HTERT RPE-1 (cell line): ENCODE measurements around the gene MCU.
"Not testable (repeated sequence)": the region's sequence is repeated elsewhere in the genome, so short reads cannot be mapped to it uniquely, and the experiment has no call there.

Source experiments
- in situ Hi-C: fragments of 300-500 bp; cut with MboI; formaldehyde crosslinking; loops from 4 replicates; pipeline ENCODE4 v1.14.3; 2020; ENCODE audit warnings: low sequenced_read_pairs

MCU gene

GRCh38 chr10:72758930-72759329 lies 67.0 kb downstream of the MCU start:
- in situ Hi-C loops = not testable (repeated sequence)

DNA sequence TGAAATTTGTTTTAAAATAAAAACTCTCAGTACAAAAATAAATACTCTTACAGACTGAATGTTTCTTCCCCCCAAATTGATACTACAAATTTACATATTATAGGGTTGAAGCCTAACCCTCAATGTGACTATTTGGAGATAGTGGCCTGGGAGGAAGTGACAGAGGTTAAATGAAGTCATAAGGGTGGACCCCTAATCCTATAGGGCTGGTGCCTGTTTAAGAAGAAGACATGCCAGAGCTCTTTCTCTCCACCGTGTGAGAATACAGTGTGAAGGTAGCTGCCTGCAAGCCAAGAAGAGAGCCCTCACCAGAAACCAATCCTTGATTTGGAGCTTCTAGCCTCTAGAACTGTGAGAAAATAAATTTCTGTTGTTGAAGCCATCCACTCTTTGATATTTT lies 67.6 kb downstream of the MCU start:
- in situ Hi-C loops = no loop called here

DNA sequence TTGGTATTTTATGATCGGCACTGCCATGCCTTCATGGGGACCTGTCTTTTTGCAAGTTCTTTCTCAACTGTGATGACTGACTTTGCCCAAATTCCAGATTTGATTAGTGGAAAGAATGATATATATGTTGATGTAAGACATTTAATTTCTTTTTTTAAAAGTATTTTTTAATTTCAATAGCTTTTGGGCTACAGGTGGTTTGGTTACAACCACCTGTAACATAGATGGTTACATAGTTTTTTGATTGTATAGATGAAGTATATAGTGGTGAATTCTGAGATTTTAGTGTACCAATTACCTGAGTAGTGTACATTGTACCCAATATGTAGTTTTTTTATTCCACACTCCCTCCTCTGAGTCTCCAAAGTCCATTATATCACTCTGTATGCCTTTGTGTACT lies 69.6 kb downstream of the MCU start:
- in situ Hi-C loops = no loop called here

DNA sequence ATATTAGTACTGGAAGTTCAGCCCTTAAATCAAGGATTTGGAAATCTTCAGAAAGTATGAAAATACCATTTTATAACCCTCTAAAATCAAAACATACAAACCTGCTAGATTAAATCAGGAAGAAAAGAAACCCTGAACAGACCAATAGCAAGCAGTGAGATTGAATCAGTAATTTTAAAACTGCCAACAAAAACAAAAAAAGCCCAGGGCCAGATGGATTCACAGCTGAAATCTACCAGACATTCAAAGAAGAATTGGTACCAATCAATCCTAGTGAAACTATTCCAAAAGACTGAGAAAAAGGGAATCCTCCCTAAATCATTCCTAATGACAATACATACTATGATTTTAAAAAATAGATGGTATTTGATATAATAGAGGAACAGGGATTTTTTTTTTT lies 70.1 kb downstream of the MCU start:
- in situ Hi-C loops = no loop called here

- in situ Hi-C loops = no loop called here
Observed at GRCh38 chr10:72763201-72763600, 71.3 kb downstream of the MCU start.

DNA sequence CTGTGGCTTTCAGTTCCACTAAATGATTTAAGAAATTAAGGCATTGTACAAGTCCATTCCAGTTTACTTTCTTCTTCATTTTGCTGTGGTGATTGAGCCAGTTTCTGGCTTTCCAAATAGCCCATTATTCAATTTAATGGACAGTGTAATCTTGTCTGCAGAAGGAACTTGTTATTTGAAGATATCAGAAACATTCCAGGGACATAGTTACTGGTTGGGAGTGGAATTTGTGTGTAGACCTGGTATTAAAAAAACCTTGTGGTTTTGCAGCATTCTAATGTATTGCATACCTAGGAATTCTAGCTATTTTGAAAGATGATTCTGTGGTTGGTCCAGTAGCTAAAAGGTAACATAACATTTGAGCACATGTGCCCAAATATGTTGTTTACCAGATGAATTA lies 72.2 kb downstream of the MCU start:
- in situ Hi-C loops = no loop called here

DNA sequence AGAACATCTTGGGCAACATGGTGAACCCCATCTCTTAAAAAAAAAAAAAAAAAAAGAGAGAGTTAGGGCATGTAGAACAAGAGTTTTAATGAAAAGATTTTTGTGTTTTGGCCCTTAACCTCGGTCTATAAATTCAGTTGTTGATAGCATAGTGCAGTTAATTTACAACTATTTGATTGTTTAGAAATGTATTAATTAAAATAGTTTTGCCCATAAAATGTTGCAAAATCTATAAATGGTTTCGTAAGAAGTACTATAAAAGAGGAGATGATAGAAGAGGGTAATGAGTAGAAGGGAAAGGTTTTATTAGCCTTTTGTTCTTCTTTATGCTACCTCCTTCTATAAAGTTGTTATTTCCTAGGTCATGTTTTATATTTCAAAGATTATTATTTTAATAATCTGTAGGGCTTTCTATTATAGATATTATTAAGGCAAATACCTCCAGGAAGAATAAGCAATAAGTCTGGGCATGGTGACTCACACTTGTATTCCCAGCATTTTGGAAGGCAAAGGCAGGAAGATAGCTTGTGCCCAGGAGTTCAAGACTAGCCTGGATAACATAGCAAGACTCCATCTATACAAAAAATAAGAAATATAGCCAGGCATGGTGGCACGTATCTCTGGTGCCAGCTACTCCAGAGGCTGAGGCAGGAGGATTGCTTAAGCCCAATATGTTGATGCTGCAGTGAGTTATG lies 73.3 kb downstream of the MCU start:
- in situ Hi-C loops = no loop called here

DNA sequence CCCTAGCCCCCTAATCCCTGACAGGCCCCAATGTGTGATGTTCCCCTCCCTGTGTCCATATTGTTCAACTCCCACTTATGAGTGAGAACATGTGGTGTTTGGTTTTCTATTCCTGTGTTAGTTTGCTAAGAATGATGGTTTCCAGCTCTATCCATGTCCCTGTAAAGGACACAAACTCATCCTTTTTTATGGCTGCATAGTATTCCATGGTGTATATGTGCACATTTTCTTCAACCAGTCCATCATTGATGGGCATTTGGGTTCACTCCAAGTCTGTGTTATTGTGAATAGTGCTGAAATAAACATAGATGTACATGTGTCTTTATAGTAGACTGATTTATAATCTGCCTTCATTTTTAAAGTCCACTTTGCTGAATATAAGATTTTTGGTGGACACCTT lies 79.3 kb downstream of the MCU start:
- in situ Hi-C loops = not testable (repeated sequence)

- in situ Hi-C loops = no loop called here
Observed at GRCh38 chr10:72772031-72772430, 80.1 kb downstream of the MCU start.

GRCh38 chr10:72779874-72780273 lies 87.9 kb downstream of the MCU start:
- in situ Hi-C loops = no loop called here

DNA sequence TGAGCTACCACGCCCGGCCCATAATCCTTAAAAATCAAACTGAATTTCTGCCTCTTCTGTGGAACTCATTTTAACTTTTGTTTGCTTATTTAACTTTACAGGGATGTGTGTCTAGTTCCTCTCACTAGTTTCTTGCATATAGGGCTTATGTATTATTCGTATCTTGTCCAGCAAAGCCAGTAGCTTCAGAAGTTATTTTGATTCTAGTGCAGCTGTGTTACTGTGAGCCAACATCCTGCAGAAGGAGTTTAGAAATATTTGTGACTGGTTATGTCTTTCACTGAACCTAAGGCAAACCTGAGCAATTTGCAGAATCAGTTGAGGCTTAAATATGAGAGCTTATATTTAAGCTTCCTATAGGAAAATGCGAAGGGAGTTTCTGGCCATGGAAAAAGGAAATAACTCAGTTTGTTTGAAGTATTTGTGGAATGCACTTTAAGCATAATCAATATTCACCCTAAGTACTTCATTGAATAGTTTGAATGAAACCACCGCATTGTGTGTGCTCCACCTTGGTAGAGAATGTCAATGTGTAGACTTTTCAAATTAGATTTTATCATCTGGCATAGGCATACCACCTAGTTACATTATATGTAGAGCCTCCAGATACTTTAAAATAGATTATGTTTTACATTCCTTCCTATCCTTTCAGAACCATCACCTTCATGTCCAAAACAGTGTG lies 90.8 kb downstream of the MCU start:
- in situ Hi-C loops = no loop called here

- in situ Hi-C loops = no loop called here
Observed at GRCh38 chr10:72783410-72783833, 91.5 kb downstream of the MCU start.

DNA sequence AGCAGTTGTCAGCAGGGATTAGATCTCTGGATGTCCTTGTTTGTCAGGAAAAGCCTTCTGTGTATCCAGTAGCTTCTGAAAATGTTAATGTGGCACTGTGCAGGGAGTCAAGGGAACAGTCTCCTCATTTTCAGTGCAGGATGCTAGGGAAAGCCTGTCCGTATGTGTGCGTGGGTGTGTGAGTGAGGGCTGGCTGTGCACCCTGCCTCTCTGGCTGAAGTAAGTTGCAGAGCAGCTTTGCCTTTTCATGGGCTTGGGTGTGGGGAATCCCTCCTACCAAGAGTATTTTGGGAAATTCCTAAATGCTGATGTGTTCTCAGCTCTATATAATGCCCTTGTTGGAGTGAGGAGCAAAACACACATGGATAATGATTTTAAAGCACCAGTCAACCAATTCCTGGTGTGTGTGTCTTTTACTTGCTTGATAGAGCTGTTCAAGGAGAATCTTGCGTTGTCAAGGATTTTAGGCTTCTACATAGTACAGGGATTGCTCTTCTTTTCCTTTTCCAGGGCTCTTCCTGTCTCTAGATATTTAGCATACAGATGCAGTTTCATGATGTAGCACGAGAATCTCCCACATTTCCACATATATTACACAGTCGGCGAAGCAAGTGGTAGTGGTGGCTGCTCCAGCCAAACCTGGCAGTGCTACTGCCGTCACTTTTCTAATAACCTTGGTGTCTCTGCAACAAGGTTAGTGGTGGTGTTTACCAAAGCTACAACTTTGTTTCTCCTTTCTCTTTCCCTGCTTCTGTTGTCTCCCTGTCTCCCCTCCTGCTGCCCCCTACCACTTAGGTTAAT lies 92.8 kb downstream of the MCU start:
- in situ Hi-C loops = no loop called here

GRCh38 chr10:72785409-72785808 lies 93.5 kb downstream of the MCU start:
- in situ Hi-C loops = no loop called here

GRCh38 chr10:72790216-72790990 lies 98.5 kb downstream of the MCU start:
- in situ Hi-C loops = no loop called here

DNA sequence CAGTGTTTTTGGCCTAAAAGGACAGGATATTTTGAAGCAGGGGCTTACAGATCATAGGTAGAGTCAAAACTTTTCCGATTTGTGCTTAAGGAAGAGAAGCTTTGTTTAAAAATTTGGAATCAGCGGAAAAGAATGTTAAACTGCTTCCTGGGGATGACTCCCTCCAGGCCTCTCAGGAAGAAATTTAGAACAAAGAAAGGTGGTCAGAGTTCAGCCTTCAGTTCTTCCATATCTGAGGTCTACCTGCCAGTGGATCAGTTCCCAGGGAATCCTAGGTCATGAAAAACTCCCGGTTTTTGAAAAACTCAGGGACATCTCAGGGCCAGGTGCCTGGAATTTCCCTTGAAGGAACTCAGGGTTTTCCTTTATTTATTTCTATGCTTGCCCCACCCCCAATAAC lies 100.3 kb downstream of the MCU start:
- in situ Hi-C loops = no loop called here

- in situ Hi-C loops = no loop called here
Observed at GRCh38 chr10:72793752-72794151, 101.8 kb downstream of the MCU start.

GRCh38 chr10:72794260-72794659 lies 102.3 kb downstream of the MCU start:
- in situ Hi-C loops = no loop called here

GRCh38 chr10:72796042-72796441 lies 104.1 kb downstream of the MCU start:
- in situ Hi-C loops = no loop called here

DNA sequence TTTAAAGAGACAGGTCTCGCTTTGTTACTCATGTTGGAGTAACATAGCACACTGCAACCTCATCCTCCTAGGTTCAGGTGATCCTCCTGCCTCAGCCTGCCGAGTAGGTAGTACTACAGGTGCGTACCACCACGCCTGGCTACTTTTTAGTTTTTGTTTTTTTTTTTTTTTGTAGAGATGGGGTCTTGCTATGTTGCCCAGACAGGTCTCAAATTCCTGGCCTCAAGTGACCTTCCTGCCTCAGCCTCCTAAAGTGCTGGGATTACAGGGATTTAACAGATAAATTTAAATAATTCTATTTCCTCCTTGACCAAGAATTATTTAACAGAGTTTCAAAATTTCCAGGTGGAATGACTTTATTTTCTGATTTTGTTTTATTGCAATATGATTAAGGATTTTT lies 104.6 kb downstream of the MCU start:
- in situ Hi-C loops = no loop called here
